ENCODE measurements around the gene SUPT3H. TPM values are rescaled to one million over a fixed set of nuclear protein-coding genes. Genes with fewer than 3 reads are reported as not detected.

SUPT3H gene
- total and polyA plus RNA-seq, 2 of the 13 experiments (the other 11 are each of a cell fraction or from before 2014, with no cell fraction given), result 11.9 to 36.1 TPM

DNA sequence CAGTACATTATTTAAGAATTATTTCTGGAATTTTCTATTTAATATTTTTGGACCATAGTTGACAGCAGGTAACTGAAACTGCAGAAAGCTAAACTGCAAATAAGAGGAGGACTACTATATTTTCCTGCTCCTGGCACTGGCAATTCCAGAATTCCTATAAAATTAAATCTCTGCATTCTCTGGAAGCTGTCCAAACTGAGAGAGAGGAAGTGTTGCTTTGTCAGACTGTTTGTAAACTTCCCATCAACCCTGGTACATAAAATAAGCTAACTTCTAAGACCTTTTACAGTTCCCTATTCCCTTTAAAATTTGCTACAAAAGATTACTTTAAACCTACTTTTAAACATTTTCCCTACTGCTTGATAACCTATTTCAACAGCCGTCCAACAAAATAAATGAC, 245.7 kb downstream of the SUPT3H start (continued):
- no peak for TF ChIP-seq ZNF33A (CRISPR knock-in tag; IDR thresholded peaks at IDR 0.05; ENCODE audit: borderline replicate concordance)
- TF ChIP-seq, protein P1, sequence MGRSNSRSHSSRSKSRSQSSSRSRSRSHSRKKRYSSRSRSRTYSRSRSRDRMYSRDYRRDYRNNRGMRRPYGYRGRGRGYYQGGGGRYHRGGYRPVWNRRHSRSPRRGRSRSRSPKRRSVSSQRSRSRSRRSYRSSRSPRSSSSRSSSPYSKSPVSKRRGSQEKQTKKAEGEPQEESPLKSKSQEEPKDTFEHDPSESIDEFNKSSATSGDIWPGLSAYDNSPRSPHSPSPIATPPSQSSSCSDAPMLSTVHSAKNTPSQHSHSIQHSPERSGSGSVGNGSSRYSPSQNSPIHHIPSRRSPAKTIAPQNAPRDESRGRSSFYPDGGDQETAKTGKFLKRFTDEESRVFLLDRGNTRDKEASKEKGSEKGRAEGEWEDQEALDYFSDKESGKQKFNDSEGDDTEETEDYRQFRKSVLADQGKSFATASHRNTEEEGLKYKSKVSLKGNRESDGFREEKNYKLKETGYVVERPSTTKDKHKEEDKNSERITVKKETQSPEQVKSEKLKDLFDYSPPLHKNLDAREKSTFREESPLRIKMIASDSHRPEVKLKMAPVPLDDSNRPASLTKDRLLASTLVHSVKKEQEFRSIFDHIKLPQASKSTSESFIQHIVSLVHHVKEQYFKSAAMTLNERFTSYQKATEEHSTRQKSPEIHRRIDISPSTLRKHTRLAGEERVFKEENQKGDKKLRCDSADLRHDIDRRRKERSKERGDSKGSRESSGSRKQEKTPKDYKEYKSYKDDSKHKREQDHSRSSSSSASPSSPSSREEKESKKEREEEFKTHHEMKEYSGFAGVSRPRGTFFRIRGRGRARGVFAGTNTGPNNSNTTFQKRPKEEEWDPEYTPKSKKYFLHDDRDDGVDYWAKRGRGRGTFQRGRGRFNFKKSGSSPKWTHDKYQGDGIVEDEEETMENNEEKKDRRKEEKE (IDR thresholded peaks at IDR 0.05), result no peak
- no peak for TF ChIP-seq JDP2 (CRISPR knock-in tag; IDR thresholded peaks at IDR 0.05; ENCODE audit: borderline replicate concordance)
- TF ChIP-seq, protein P2, sequence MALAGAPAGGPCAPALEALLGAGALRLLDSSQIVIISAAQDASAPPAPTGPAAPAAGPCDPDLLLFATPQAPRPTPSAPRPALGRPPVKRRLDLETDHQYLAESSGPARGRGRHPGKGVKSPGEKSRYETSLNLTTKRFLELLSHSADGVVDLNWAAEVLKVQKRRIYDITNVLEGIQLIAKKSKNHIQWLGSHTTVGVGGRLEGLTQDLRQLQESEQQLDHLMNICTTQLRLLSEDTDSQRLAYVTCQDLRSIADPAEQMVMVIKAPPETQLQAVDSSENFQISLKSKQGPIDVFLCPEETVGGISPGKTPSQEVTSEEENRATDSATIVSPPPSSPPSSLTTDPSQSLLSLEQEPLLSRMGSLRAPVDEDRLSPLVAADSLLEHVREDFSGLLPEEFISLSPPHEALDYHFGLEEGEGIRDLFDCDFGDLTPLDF (CRISPR knock-in tag; IDR thresholded peaks at IDR 0.05), result no peak
- TF ChIP-seq MBD4 (IDR thresholded peaks at IDR 0.05; ENCODE audit: borderline replicate concordance, low read length), result no peak
- TF ChIP-seq ZNF136 (CRISPR knock-in tag; IDR thresholded peaks at IDR 0.05; ENCODE audit: low read depth), result no peak
- TF ChIP-seq MIER3 (CRISPR knock-in tag; IDR thresholded peaks at IDR 0.05; ENCODE audit: borderline replicate concordance), result no peak
- TF ChIP-seq ZBTB1 (CRISPR knock-in tag; IDR thresholded peaks at IDR 0.05; ENCODE audit: borderline replicate concordance), result no peak
- TF ChIP-seq GPN1 (CRISPR knock-in tag; IDR thresholded peaks at IDR 0.05; ENCODE audit: borderline replicate concordance), result no peak
- TF ChIP-seq KLF9 (CRISPR knock-in tag; IDR thresholded peaks at IDR 0.05; ENCODE audit: low read depth), result no peak
- TF ChIP-seq, protein P3, sequence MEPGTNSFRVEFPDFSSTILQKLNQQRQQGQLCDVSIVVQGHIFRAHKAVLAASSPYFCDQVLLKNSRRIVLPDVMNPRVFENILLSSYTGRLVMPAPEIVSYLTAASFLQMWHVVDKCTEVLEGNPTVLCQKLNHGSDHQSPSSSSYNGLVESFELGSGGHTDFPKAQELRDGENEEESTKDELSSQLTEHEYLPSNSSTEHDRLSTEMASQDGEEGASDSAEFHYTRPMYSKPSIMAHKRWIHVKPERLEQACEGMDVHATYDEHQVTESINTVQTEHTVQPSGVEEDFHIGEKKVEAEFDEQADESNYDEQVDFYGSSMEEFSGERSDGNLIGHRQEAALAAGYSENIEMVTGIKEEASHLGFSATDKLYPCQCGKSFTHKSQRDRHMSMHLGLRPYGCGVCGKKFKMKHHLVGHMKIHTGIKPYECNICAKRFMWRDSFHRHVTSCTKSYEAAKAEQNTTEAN (CRISPR knock-in tag; conservative IDR thresholded peaks at IDR 0.05), result no peak
- no peak for TF ChIP-seq ATF7-NPFF (CRISPR knock-in tag; IDR thresholded peaks at IDR 0.05; ENCODE audit: low read depth)

Data from HepG2 (cell line).